ENCODE results near the gene MYH7B. TPM values are rescaled to one million over a fixed set of nuclear protein-coding genes. Genes with fewer than 3 reads are reported as not detected.

MYH7B gene
- total and polyA plus RNA-seq, 7 donors = 5.7 to 101 (median 11.5) TPM

- intact Hi-C loops (cut with DNase I) = no loop called here
- DNase-seq (peak in 1 of 2 donors; percentile 49), ATAC-seq (no peak)
- no peaks in the 10 kb centered on the region for H3K4me1 ChIP-seq
- no peak overlapping the region for H3K27ac ChIP-seq
- no peaks in the 10 kb centered on the region for H3K27me3 ChIP-seq (ENCODE audit: insufficient read depth in 3 of 3, low read length in 2 of 3)
- WGBS, 3 donors = 81 to 85% (median 83%) methylated on average over 14 of the region's 14 CpGs
- no peak for TF ChIP-seq CTCF (IDR thresholded peaks at IDR 0.05)
- peaks cover 0 to 35% of the 10 kb centered on the region in 2 donors for H3K36me3 ChIP-seq (ENCODE audit: insufficient read depth in 1 of 2, low read depth in 1 of 2)
- no peaks in the 10 kb centered on the region for H3K9me3 ChIP-seq
- no peak overlapping the region for H3K4me3 ChIP-seq
Observed at GRCh38 chr20:34989670-34990069, 34.0 kb downstream of the MYH7B start.

GRCh38 chr20:34990231-34990630 is 34.6 kb downstream of the MYH7B start:
- ATAC-seq (no peak), DNase-seq (no peak)
- Histone ChIP-seq H3K4me3 (no peak overlapping the region), H3K9me3 (no peaks in the 10 kb centered on the region), H3K27ac (no peak overlapping the region), H3K4me1 (no peaks in the 10 kb centered on the region), H3K27me3 (ENCODE audit: insufficient read depth in 3 of 3, low read length in 2 of 3) (no peaks in the 10 kb centered on the region), H3K36me3 (ENCODE audit: insufficient read depth in 1 of 2, low read depth in 1 of 2) (peaks cover 0 to 41% of the 10 kb centered on the region in 2 donors)
- no peak for TF ChIP-seq CTCF (IDR thresholded peaks at IDR 0.05)
- WGBS, 3 donors = 59 to 69% (median 66%) methylated on average over 11 of the region's 11 CpGs
- intact Hi-C loops (cut with DNase I) = no loop called here

GRCh38 chr20:34990661-34991214 is 35.1 kb downstream of the MYH7B start:
- intact Hi-C loops (cut with DNase I) = no loop called here
- H3K27ac ChIP-seq = no peak overlapping the region
- peaks cover 0 to 46% of the 10 kb centered on the region in 2 donors for H3K36me3 ChIP-seq (ENCODE audit: insufficient read depth in 1 of 2, low read depth in 1 of 2)
- WGBS, 3 donors = 77 to 81% (median 79%) methylated on average over 18 of the region's 18 CpGs
- ATAC-seq (no peak), DNase-seq (no peak)
- H3K4me1 ChIP-seq = no peaks in the 10 kb centered on the region
- TF ChIP-seq CTCF (IDR thresholded peaks at IDR 0.05) = no peak
- no peak overlapping the region for H3K4me3 ChIP-seq
- H3K9me3 ChIP-seq = no peaks in the 10 kb centered on the region
- no peaks in the 10 kb centered on the region for H3K27me3 ChIP-seq (ENCODE audit: insufficient read depth in 3 of 3, low read length in 2 of 3)

GRCh38 chr20:34992751-34993417 is 37.2 kb downstream of the MYH7B start:
- Histone ChIP-seq H3K36me3 (ENCODE audit: insufficient read depth in 1 of 2, low read depth in 1 of 2) (peaks cover 0 to 62% of the 10 kb centered on the region in 2 donors), H3K4me1 (no peaks in the 10 kb centered on the region), H3K27me3 (ENCODE audit: insufficient read depth in 3 of 3, low read length in 2 of 3) (no peaks in the 10 kb centered on the region), H3K27ac (peak overlapping the region; percentile 23), H3K9me3 (no peaks in the 10 kb centered on the region), H3K4me3 (no peak overlapping the region)
- ATAC-seq = peak in 2 of 4 donors; percentile 2 to 4
- TF ChIP-seq CTCF (IDR thresholded peaks at IDR 0.05) = no peak
- intact Hi-C loops (cut with DNase I) = no loop called here
- DNase-seq = no peak
- 75 to 83% (median 80%) methylated on average over 20 of the region's 20 CpGs for WGBS, 3 donors
